SK-N-SH (cell line): Measurements from ENCODE around the gene TUBA4B. TPM values are rescaled to one million over a fixed set of nuclear protein-coding genes. Genes with fewer than 3 reads are reported as not detected.

Source experiments
- CHD2 ChIP-seq: fragments of 150-350 bp; IDR thresholded peaks from 2 replicates; pipeline ENCODE4 v1.6.1; 2018; ENCODE audit warnings: low read length; ENCODE audit not compliant: partially characterized antibody
- CTCF ChIP-seq: fragments of 200-600 bp; sonication (generic); IDR thresholded peaks from 2 replicates; pipeline ENCODE4 v1.6.1; 2017; ENCODE audit warnings: antibody characterized with exemption, mild to moderate bottlenecking, moderate library complexity
- ELF1 ChIP-seq: IDR thresholded peaks from 2 replicates; pipeline ENCODE4 v1.4.0; 2012
- EP300 ChIP-seq, 2 experiments: IDR thresholded peaks; 2 replicates each; pipeline versions ENCODE4 v1.4.0 to v1.6.1; 2012; ENCODE audit warnings: borderline replicate concordance in 1 of 2, low read depth in 1 of 2, low read length in 1 of 2
- EZH2phosphoT487 ChIP-seq: fragments of 200-600 bp; sonication (generic); IDR thresholded peaks from 2 replicates; pipeline ENCODE4 v1.6.1; 2017; ENCODE audit warnings: low read depth, mixed run types, mild to moderate bottlenecking, antibody characterized with exemption, moderate library complexity, borderline replicate concordance
- FOSL2 ChIP-seq: IDR thresholded peaks from 2 replicates; pipeline ENCODE4 v1.4.0; 2012; ENCODE audit warnings: low read depth, mild to moderate bottlenecking, moderate library complexity, borderline replicate concordance
- FOXM1 ChIP-seq: IDR thresholded peaks from 2 replicates; pipeline ENCODE4 v1.4.0; 2012; ENCODE audit warnings: low read depth, mild to moderate bottlenecking
- GABPA ChIP-seq: IDR thresholded peaks from 2 replicates; pipeline ENCODE4 v1.4.0; 2012; ENCODE audit warnings: low read depth, mild to moderate bottlenecking
- JUND ChIP-seq: IDR thresholded peaks from 2 replicates; pipeline ENCODE4 v1.4.0; 2012
- MAX ChIP-seq: IDR thresholded peaks from 2 replicates; pipeline ENCODE4 v1.4.0; 2012; ENCODE audit warnings: low read depth
- MEF2A ChIP-seq: IDR thresholded peaks from 2 replicates; pipeline ENCODE4 v1.4.0; 2012; ENCODE audit warnings: low read depth, borderline replicate concordance
- NFIC ChIP-seq: IDR thresholded peaks from 2 replicates; pipeline ENCODE4 v1.4.0; 2012; ENCODE audit warnings: borderline replicate concordance
- POLR2AphosphoS5 ChIP-seq: IDR thresholded peaks from 2 replicates; pipeline ENCODE4 v1.6.1; 2012; ENCODE audit warnings: low read depth, low read length
- RCOR1 ChIP-seq: fragments of 150-350 bp; IDR thresholded peaks from 2 replicates; pipeline ENCODE4 v1.6.1; 2017; ENCODE audit warnings: antibody characterized with exemption, low read length
- RXRA ChIP-seq: IDR thresholded peaks from 2 replicates; pipeline ENCODE4 v1.4.0; 2012; ENCODE audit warnings: low read depth, mild to moderate bottlenecking, borderline replicate concordance
- SIN3A ChIP-seq: IDR thresholded peaks from 2 replicates; pipeline ENCODE4 v1.6.1; 2012; ENCODE audit warnings: low read depth, mild to moderate bottlenecking, low read length, moderate library complexity, borderline replicate concordance
- SMC3 ChIP-seq: IDR thresholded peaks from 2 replicates; pipeline ENCODE4 v1.6.1; 2012; ENCODE audit warnings: low read depth, low read length, improper control_type of control experiment
- TAF1 ChIP-seq: IDR thresholded peaks from 2 replicates; pipeline ENCODE4 v1.6.1; 2012; ENCODE audit warnings: low read depth, mild to moderate bottlenecking, low read length, moderate library complexity, borderline replicate concordance
- TEAD4 ChIP-seq: IDR thresholded peaks from 2 replicates; pipeline ENCODE4 v1.4.0; 2012; ENCODE audit warnings: mild to moderate bottlenecking, borderline replicate concordance; ENCODE audit not compliant: insufficient read depth
- USF2 ChIP-seq: fragments of 150-350 bp; IDR thresholded peaks from 2 replicates; pipeline ENCODE4 v1.6.1; 2017; ENCODE audit warnings: antibody characterized with exemption, low read length, low read depth, borderline replicate concordance
- YY1 ChIP-seq: IDR thresholded peaks from 2 replicates; pipeline ENCODE4 v1.4.0; 2012; ENCODE audit warnings: low read depth, mild to moderate bottlenecking
- polyA plus RNA-seq, 3 experiments: library from polyadenylated mRNA; depleted of rRNA; stranded (reverse); fragments of >200 nt; gene quantifications; 2 replicates each; pipeline ENCODE4 v1.2.3, GENCODE V29; 2012

The TUBA4B gene
- polyA plus RNA-seq, 1 of the 3 experiments (the other 2 are of a cell fraction) = 0.03 TPM

GRCh38 chr2:219245148-219245898 lies 7.7 kb upstream of the TUBA4B start, which contains the start of the genes GLB1L and STK16 (continued):
- TF ChIP-seq CHD2 (peak; percentile 75), TAF1 (peak; percentile 84), MAX (peak; percentile 50; the same call in 1 of the 2 replicates), TEAD4 (no peak), ELF1 (peak; percentile 57; the same call in 1 of the 2 replicates), MEF2A (no peak), JUND (no peak), SMC3 (no peak), CTCF (no peak), USF2 (no peak), FOSL2 (no peak), NFIC (no peak), RCOR1 (no peak), YY1 (peak; percentile 55; the same call in 1 of the 2 replicates), FOXM1 (no peak), RXRA (no peak), SIN3A (0 out of 2 replicates have a peak, but pooled peaks have one; percentile 26), GABPA (peak; percentile 87), EP300 (IDR thresholded peaks at IDR 0.05; ENCODE audit: borderline replicate concordance in 1 of 2, low read depth in 1 of 2, low read length in 1 of 2) (no peak), EZH2phosphoT487 (no peak), POLR2AphosphoS5 (peak; percentile 95)
